Breast epithelium (tissue), 3 donors: ENCODE measurements around the gene PROSER1.

Source experiments
- POLR2A ChIP-seq: fragments of 450-650 bp; IDR thresholded peaks from one replicate; pipeline ENCODE4 v1.6.1; 2016; ENCODE audit warnings: antibody characterized with exemption, mild to moderate bottlenecking, moderate library complexity
- POLR2AphosphoS5 ChIP-seq, 3 donors: sonication (generic); formaldehyde crosslinking; IDR thresholded peaks; one replicate each; pipeline ENCODE4 v1.6.1; 2017; ENCODE audit warnings: antibody characterized with exemption in 3 of 3
- TF ChIP-seq, protein P1 (sequence below), 3 donors: fragments of 450-650 bp; IDR thresholded peaks; one replicate each; pipeline ENCODE4 v1.5.1; 2016 to 2017; ENCODE audit warnings: antibody characterized with exemption in 3 of 3, mild to moderate bottlenecking in 3 of 3, moderate library complexity in 3 of 3

DNA sequence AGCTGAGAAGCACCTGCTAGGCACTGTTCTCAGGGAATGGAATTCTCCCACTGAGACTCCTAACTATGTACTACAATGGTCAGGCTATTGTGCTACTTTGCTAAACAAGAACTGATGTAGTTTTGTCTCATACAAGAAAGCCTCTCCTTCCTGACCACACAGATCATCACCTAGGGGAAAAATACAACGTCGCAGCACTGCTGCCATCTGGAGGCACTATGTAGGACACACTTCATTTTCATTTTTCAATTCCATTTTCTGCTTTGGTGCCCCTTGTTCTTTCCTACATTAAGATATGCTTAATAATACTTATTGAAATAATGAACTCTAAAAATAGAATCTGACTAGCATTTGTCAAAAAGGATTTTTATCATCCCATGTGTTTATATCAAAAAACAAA, 21.1 kb downstream of the PROSER1 start:
- TF ChIP-seq POLR2A = no peak
- TF ChIP-seq, protein P1, sequence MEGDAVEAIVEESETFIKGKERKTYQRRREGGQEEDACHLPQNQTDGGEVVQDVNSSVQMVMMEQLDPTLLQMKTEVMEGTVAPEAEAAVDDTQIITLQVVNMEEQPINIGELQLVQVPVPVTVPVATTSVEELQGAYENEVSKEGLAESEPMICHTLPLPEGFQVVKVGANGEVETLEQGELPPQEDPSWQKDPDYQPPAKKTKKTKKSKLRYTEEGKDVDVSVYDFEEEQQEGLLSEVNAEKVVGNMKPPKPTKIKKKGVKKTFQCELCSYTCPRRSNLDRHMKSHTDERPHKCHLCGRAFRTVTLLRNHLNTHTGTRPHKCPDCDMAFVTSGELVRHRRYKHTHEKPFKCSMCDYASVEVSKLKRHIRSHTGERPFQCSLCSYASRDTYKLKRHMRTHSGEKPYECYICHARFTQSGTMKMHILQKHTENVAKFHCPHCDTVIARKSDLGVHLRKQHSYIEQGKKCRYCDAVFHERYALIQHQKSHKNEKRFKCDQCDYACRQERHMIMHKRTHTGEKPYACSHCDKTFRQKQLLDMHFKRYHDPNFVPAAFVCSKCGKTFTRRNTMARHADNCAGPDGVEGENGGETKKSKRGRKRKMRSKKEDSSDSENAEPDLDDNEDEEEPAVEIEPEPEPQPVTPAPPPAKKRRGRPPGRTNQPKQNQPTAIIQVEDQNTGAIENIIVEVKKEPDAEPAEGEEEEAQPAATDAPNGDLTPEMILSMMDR (IDR thresholded peaks at IDR 0.05) = peak in 1 of 3 donors; percentile 19
- TF ChIP-seq POLR2AphosphoS5 (IDR thresholded peaks at IDR 0.05) = no peak
